Pancreas (tissue), 10 donors: ENCODE measurements around the gene IL18R1. TPM values are rescaled to one million over a fixed set of nuclear protein-coding genes. Genes with fewer than 3 reads are reported as not detected.
"Not testable (repeated sequence)": the region's sequence is repeated elsewhere in the genome, so short reads cannot be mapped to it uniquely, and the experiment has no call there.

Experiments used
- ATAC-seq, 4 donors: fragments of 200-7000 bp; cut with Tn5 transposase; one replicate each; pipeline versions ENCODE4 v1.8.0 to v1.9.1; 2020; ENCODE audit warnings: mild to moderate bottlenecking in 4 of 4, moderate library complexity in 4 of 4
- DNase-seq, 6 donors: peaks; one replicate each; pipeline ENCODE4 v3.0.0-alpha.2; 2020
- FAIRE-seq: peaks from 2 replicates; lab custom pipeline; 2012; peaks lifted over from hg19 to GRCh38; lab: Jason Lieb, UNC
- H3K27ac ChIP-seq, 4 donors: fragments of 200-600 bp; sonication (generic); 1 replicate in 3 of 4; 2 replicates in 1 of 4; pipeline versions ENCODE4 v1.5.0 to v1.8.0; 2020
- H3K27me3 ChIP-seq, 4 donors: fragments of 200-600 bp; one replicate each; pipeline ENCODE4 v1.8.0; 2021
- H3K36me3 ChIP-seq, 3 donors: fragments of 200-600 bp; sonication (generic) in 1 of 3; one replicate each; pipeline versions ENCODE4 v1.5.0 to v1.8.0; 2020 to 2021
- H3K4me1 ChIP-seq, 3 donors: fragments of 200-600 bp; one replicate each; pipeline ENCODE4 v1.8.0; 2021
- H3K4me3 ChIP-seq, 4 donors: fragments of 200-600 bp; sonication (generic) in 2 of 4; one replicate each; pipeline versions ENCODE4 v1.5.0 to v1.8.0; 2020 to 2021
- H3K9me3 ChIP-seq, 4 donors: fragments of 200-600 bp; one replicate each; pipeline ENCODE4 v1.8.0; 2021
- CTCF ChIP-seq, 4 donors: fragments of 200-600 bp; sonication (generic) in 3 of 4; IDR thresholded peaks; one replicate each; pipeline versions ENCODE4 v1.5.0 to v1.8.0; 2021; ENCODE audit warnings: antibody characterized with exemption in 4 of 4
- WGBS, 2 donors: extraction: QIAGEN DNeasy Blood & Tissue Kit; methylation state at CpG; one replicate each; pipeline ENCODE4 v1.1.7; 2013; 5-methylcytosine and 5-hydroxymethylcytosine counted together
- intact Hi-C, 3 donors: fragments of 100-400 bp; cut with DNase I; formaldehyde crosslinking; loops; one replicate each; pipeline versions ENCODE4 v1.11.1 to v1.14.2; 2022
- polyA plus RNA-seq, 2 donors: library from polyadenylated mRNA; stranded (reverse); fragments of 200-250 nt; gene quantifications; one replicate each; pipeline ENCODE4 v1.2.3, GENCODE V29; 2013
- total RNA-seq, 6 donors: library from RNA; stranded (reverse); fragmentation: NEBNext Ultra II Directional in 4 of 6; extraction: Animal tissue kit (Norgen Biotek cat#: 25700) in 4 of 6; gene quantifications; one replicate each; pipeline versions ENCODE4 v1.2.1 to v1.2.4, GENCODE V29; 2021 to 2023
- donor health status: healthy with polysubstance abuse.
- donor health status: DM: no; HTN: no; CAD: no; lungs with moderate emphysema.
- donor health status: DM: no; HTN: no; CAD: no.
- donor health status: control.
- donor health status: control.
- donor health status: Bipolar disorder and iron deficiency.
- donor health status: DM: yes; HTN: yes; CAD: no.
- donor health status: DM: no; HTN: no; CAD: no.
- donor health status: DM: no; HTN: no; CAD: no.
- donor health status: DM: yes; HTN: yes; CAD: no.

IL18R1 gene
- total and polyA plus RNA-seq, 8 donors: 0.51 to 1.6 (median 0.91) TPM

GRCh38 chr2:102321941-102322719, 33.5 kb upstream of the IL18R1 start:
- no peak for DNase-seq
- 59 to 82% methylated on average over 6 of the region's 6 CpGs for WGBS, 2 donors
- H3K4me3 ChIP-seq: no peak overlapping the region
- FAIRE-seq: no peak
- ATAC-seq: no peak
- H3K36me3 ChIP-seq: no peaks in the 10 kb centered on the region
- no peaks in the 10 kb centered on the region for H3K4me1 ChIP-seq
- H3K9me3 ChIP-seq: no peaks in the 10 kb centered on the region
- no peaks in the 10 kb centered on the region for H3K27me3 ChIP-seq
- no peak overlapping the region for H3K27ac ChIP-seq
- TF ChIP-seq CTCF (IDR thresholded peaks at IDR 0.05): no peak
- intact Hi-C loops: no loop called here

- WGBS, 2 donors: 54 to 77% methylated on average over 5 of the region's 5 CpGs
- DNase-seq, H3K36me3 ChIP-seq, H3K27me3 ChIP-seq, ATAC-seq, FAIRE-seq, H3K4me1 ChIP-seq, H3K9me3 ChIP-seq, H3K27ac ChIP-seq, H3K4me3 ChIP-seq, intact Hi-C loops: not testable (repeated sequence)
Observed at GRCh38 chr2:102324914-102325313, 30.7 kb upstream of the IL18R1 start.

- H3K4me3 ChIP-seq: no peak overlapping the region
- no peak overlapping the region for H3K27ac ChIP-seq
- H3K9me3 ChIP-seq: no peaks in the 10 kb centered on the region
- no peaks in the 10 kb centered on the region for H3K4me1 ChIP-seq
- no peaks in the 10 kb centered on the region for H3K27me3 ChIP-seq
- FAIRE-seq (no peak), DNase-seq (no peak), ATAC-seq (no peak)
- WGBS, 2 donors: 49 to 55% methylated on average over 5 of the region's 5 CpGs
- H3K36me3 ChIP-seq: no peaks in the 10 kb centered on the region
- TF ChIP-seq CTCF (IDR thresholded peaks at IDR 0.05): no peak
- intact Hi-C loops: no loop called here
Observed at GRCh38 chr2:102331311-102331980, 24.1 kb upstream of the IL18R1 start.

GRCh38 chr2:102334486-102334885, 21.1 kb upstream of the IL18R1 start:
- H3K27ac ChIP-seq: no peak overlapping the region
- 85 to 86% methylated on average over 1 of the region's 1 CpG for WGBS, 2 donors
- no peak overlapping the region for H3K4me3 ChIP-seq
- H3K9me3 ChIP-seq: no peaks in the 10 kb centered on the region
- H3K27me3 ChIP-seq: no peaks in the 10 kb centered on the region
- TF ChIP-seq CTCF (IDR thresholded peaks at IDR 0.05): no peak
- H3K36me3 ChIP-seq: no peaks in the 10 kb centered on the region
- ATAC-seq (no peak), DNase-seq (no peak), FAIRE-seq (no peak)
- H3K4me1 ChIP-seq: no peaks in the 10 kb centered on the region
- intact Hi-C loops: no loop called here

- no peak for DNase-seq
- FAIRE-seq: no peak
Observed at GRCh38 chr2:102335871-102336366, 19.7 kb upstream of the IL18R1 start.

More at GRCh38 chr2:102335871-102336366, 19.7 kb upstream of the IL18R1 start:
- ATAC-seq: no peak
- Histone ChIP-seq H3K27me3 (no peaks in the 10 kb centered on the region), H3K4me1 (no peaks in the 10 kb centered on the region), H3K36me3 (no peaks in the 10 kb centered on the region), H3K27ac (no peak overlapping the region), H3K4me3 (no peak overlapping the region), H3K9me3 (no peaks in the 10 kb centered on the region)
- WGBS, 2 donors: 50 to 58% methylated on average over 8 of the region's 8 CpGs
- intact Hi-C loops: no loop called here
- no peak for TF ChIP-seq CTCF (IDR thresholded peaks at IDR 0.05)
